HEK293T (cell line): ENCODE measurements around the gene C2orf68.

Experiments used
- ARNT ChIP-seq: fragments of 450-650 bp; IDR thresholded peaks from 2 replicates; pipeline ENCODE4 v1.6.1; 2017; ENCODE audit warnings: mild to moderate bottlenecking
- BHLHE40 ChIP-seq: fragments of 450-650 bp; IDR thresholded peaks from 2 replicates; pipeline ENCODE4 v1.6.1; 2016; ENCODE audit warnings: mild to moderate bottlenecking, moderate library complexity, borderline replicate concordance
- CTBP1 ChIP-seq: fragments of 450-650 bp; IDR thresholded peaks from 2 replicates; pipeline ENCODE4 v1.6.1; 2016; ENCODE audit warnings: borderline replicate concordance
- FOXA1 ChIP-seq: fragments of 450-650 bp; IDR thresholded peaks from 2 replicates; pipeline ENCODE4 v1.6.1; 2016; ENCODE audit warnings: mild to moderate bottlenecking
- FOXK2 ChIP-seq: fragments of 450-650 bp; IDR thresholded peaks from 2 replicates; pipeline ENCODE4 v1.6.1; 2016; ENCODE audit warnings: mild to moderate bottlenecking
- FOXM1 ChIP-seq: fragments of 450-650 bp; IDR thresholded peaks from 2 replicates; pipeline ENCODE4 v1.6.1; 2017; ENCODE audit warnings: mild to moderate bottlenecking, borderline replicate concordance
- HDGF ChIP-seq: fragments of 450-650 bp; IDR thresholded peaks from 2 replicates; pipeline ENCODE4 v1.6.1; 2017; ENCODE audit warnings: antibody characterized with exemption, borderline replicate concordance
- L3MBTL2 ChIP-seq: fragments of 450-650 bp; conservative IDR thresholded peaks from 2 replicates; pipeline ENCODE4 v1.6.1; 2016; ENCODE audit warnings: mild to moderate bottlenecking
- LEF1 ChIP-seq: fragments of 450-650 bp; IDR thresholded peaks from 2 replicates; pipeline ENCODE4 v1.6.1; 2017; ENCODE audit warnings: mild to moderate bottlenecking, borderline replicate concordance
- ZNF384 ChIP-seq: fragments of 450-650 bp; IDR thresholded peaks from 2 replicates; pipeline ENCODE4 v1.6.1; 2016

DNA sequence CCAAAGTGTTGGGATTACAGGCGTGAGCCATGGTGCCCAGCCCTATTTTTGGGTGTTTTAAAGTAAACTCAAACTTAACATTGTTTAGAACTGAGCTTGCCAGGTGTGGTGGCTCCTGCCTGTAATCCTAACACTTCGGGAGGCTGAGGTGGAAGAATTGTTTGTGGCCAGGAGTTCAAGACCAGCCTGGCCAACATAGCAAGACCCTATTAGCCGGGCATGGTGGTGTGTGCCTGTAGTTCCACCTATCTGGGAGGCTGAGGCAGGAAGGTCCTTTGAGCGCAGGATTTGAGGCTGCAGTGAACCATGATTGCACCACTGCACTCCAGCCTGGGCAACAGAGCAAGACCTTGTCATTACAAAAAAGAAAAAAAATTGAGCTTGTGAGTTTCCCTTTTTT, 38.6 kb upstream of the C2orf68 start:
- TF ChIP-seq FOXA1 (no peak), LEF1 (no peak), HDGF (no peak), ZNF384 (no peak), FOXM1 (no peak), CTBP1 (no peak), L3MBTL2 (no peak), ARNT (no peak), BHLHE40 (no peak), FOXK2 (no peak)
